Measurements from ENCODE around the gene MRPL55. TPM values are rescaled to one million over a fixed set of nuclear protein-coding genes. Genes with fewer than 3 reads are reported as not detected.

Gene MRPL55
- total RNA-seq, 1 donor from 2014 or later: 55.2 TPM

DNA sequence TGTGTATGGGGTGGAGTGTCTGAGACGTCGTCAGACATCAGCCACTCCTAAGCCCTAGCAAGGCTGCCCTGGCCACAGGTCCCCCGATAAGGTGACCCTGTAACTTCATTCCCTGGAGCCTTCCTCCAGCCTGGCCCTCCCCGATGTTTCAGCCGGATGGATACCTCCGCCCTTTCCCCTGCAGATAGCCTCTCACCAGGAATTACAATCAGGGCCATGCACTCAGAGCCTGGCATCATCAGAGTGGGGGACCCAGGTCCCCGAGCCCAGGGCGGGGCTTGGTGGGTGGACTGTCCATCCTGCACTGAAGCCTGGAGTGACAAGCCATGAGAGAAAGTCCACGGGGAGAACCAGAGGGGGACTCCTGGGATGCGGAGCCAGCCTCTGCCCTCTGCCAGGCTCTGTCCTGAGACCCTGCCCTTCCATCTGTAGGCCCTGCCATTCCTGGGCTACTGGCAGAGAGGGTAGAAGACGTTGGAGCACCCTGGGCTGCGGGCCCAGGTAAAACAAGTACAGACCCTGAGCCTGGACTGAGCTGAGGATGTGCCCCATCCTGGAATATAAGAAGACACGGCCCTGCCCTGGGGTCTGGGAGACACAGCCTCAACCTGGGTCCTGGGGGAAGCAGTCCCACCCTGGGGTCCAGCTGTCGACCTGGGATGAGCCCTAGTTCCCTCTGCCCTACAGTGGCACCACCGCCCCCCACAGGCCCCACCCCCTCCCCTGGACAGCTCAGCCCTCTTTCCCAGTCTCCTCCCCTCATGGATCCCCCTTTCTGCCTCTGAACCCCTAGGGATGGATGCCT, 43.4 kb downstream of the MRPL55 start:
- Mint-ChIP-seq H3K4me1 (peaks cover 4% of the 10 kb centered on the region), H3K27me3 (peaks cover 16% of the 10 kb centered on the region), H3K36me3 (ENCODE audit: low read depth) (no peaks in the 10 kb centered on the region), H3K9me3 (no peaks in the 10 kb centered on the region), H3K27ac (no peak overlapping the region), H3K4me3 (no peak overlapping the region)
- DNase-seq: no peak
- intact Hi-C loops (cut with micrococcal nuclease): no loop called here

DNA sequence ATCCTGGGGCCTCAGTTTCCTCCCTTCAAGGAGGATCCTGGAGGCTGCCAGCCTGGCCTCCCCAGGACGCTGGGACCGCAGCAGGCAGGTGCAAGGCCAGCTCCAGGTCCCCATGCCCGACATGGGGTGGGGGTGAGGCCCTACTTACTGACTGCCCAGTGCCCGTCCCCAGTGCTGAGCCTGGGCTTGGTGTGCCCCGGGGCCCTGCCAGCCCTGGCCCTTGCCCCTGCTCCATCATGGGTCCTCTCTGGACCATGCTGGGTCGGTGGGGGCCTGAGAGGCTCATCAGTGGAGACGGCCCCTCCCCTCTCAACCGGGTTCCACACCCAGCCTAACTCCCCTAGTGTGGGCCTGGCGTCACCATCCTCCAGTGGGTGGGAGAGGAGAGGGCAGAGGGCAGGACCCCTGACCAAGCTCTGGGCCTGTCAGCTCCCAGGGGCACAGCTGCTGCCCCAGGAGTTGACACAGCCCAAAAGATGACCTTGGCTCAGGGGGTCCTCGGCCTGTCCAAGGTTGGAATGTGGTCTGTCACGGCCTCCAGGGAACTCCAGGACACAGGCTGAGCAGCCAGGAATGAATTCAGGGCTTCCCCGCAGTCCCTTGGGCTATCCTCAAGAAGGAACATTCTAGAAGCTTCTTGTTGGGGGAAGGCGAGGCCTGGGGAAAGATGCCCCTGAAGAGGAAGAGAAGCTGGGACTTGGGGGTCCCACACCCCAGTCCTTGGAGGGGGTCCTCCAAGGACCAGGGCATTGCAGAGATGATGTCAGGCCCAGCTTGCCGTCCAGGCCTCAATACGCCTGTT, 44.2 kb downstream of the MRPL55 start:
- H3K36me3 Mint-ChIP-seq (ENCODE audit: low read depth): no peaks in the 10 kb centered on the region
- no peak overlapping the region for H3K4me3 Mint-ChIP-seq
- intact Hi-C loops (cut with micrococcal nuclease): no loop called here
- H3K27ac Mint-ChIP-seq: no peak overlapping the region
- no peaks in the 10 kb centered on the region for H3K9me3 Mint-ChIP-seq
- H3K4me1 Mint-ChIP-seq: peaks cover 5% of the 10 kb centered on the region
- no peak for DNase-seq
- peaks cover 19% of the 10 kb centered on the region for H3K27me3 Mint-ChIP-seq

DNA sequence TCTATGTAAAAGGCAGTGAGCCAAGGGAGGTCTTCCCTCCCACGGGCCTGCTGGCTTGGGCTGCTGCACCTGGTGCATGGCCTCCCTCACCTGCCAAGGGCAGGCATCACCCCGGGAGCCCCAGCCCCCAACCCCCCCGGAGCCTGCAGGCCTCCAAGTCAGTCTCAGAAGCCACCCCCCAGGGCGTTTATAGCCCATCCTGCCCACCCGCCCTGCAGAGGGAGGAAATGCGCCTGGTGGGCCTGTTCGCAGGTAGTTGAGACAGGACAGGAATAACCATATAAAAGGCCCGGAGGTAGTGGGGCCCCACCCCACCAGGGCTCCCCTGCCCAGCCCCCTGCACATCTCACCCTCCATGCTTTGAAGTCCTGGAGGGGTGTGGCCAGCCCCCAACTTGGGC, 44.8 kb downstream of the MRPL55 start:
- H3K4me1 Mint-ChIP-seq: peaks cover 5% of the 10 kb centered on the region
- intact Hi-C loops (cut with micrococcal nuclease): no loop called here
- H3K27ac Mint-ChIP-seq: no peak overlapping the region
- peaks cover 19% of the 10 kb centered on the region for H3K27me3 Mint-ChIP-seq
- DNase-seq: no peak
- H3K4me3 Mint-ChIP-seq: no peak overlapping the region
- no peaks in the 10 kb centered on the region for H3K9me3 Mint-ChIP-seq
- H3K36me3 Mint-ChIP-seq (ENCODE audit: low read depth): no peaks in the 10 kb centered on the region

DNA sequence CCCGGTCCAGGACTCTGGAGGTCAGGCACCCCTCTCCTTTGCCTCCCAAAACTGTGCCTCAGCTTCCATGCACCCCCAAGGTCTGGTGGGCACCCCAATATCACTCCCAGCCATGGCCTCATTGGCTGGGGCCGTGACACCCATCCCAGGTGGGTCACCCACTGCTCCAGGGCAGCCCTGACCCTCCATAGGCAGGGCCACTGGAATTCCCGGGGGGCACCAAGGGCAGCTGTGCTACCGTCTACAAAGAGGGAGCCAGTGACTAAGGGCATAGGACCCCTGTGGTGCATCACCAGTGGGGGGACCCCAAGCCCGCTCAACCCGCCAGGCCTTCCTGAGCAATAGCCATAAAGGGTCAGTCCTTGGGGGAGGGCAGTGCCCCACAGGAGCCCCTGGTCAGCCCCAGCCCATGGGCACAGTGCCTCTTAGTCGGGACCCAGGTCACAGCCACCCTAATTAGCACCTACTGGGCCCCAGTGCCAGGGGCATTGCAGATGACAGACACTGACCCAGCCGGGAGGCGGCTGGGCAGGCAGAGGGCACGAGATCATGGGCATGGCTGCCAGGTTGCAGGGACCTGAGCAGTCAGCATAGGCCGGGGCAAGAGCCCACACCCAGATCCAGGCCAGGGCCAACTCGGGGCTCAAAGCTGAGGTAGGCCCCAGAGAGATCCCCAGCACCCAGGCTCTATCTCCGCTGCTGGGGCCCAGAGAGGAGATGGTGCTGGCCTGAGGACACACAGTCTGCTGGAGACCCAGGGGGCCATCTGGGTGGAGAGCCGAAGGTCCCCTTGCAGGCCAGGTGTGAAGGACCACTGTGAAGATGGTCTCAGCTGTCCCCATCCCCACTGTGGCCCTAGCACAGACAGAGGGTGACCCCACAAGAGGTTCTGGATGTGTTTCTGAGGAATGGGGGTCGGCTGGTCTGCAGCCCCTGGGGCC, 45.6 kb downstream of the MRPL55 start:
- DNase-seq: no peak
- intact Hi-C loops (cut with micrococcal nuclease): no loop called here
- H3K4me3 Mint-ChIP-seq: no peak overlapping the region
- no peaks in the 10 kb centered on the region for H3K9me3 Mint-ChIP-seq
- H3K27ac Mint-ChIP-seq: no peak overlapping the region
- no peaks in the 10 kb centered on the region for H3K36me3 Mint-ChIP-seq (ENCODE audit: low read depth)
- H3K4me1 Mint-ChIP-seq: peaks cover 5% of the 10 kb centered on the region
- H3K27me3 Mint-ChIP-seq: peaks cover 21% of the 10 kb centered on the region

DNA sequence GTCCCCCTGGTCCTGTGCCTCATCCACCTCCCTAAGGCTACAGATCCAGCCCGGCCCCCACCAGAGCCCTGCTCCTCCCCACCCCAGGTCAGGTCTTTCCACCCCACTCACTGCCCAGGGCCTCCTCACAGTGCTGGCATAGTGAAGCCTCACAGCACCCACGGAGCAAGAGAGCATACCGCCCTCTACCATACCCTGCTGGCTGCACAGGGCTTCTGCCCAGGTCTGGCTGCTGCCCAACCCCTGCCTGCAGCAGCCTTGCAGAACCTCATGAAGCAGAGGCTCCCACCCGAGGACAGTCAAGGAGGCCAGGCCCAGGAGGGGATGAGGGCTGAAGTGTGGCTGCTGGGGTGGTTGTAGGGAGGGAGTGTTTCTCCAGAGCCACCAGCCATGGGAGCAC, 46.3 kb downstream of the MRPL55 start:
- DNase-seq: no peak
- Mint-ChIP-seq H3K4me1 (peaks cover 5% of the 10 kb centered on the region), H3K27ac (no peak overlapping the region), H3K4me3 (no peak overlapping the region), H3K36me3 (ENCODE audit: low read depth) (no peaks in the 10 kb centered on the region), H3K9me3 (no peaks in the 10 kb centered on the region), H3K27me3 (peaks cover 26% of the 10 kb centered on the region)
- intact Hi-C loops (cut with micrococcal nuclease): no loop called here

DNA sequence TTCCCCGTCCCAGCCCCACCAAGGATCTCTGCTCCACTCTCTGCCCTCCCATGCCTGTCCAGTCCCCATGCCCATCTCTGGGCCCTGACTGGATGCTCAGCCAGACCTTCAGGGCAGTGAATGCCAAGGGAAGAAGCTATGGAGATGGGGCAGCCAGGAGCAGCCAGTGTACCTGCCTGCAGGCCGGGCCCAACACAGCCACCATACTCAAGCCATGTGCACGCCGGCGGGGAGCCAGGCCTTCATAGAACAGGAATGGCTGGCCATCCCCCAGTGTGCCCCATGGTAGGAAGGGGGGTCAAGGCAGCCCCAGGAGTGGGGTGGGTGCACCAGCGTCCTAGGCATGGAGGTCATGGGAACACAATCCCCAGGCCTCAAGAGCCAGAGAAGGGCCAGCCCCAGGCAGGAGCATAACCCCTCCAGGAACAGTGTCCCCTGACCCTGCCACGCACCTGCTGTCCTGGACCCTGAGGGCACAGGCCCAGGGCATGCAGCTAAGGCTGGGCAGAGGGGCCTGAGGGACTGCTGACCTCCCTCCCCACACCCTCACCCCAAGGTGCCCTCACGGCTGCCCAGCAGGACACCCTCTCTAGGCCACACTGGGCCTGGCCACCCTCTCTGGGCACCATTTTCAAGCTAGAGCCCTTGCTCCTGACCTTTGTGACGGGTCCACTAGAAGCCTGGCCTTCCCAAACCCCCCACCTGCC, 46.9 kb downstream of the MRPL55 start:
- Mint-ChIP-seq H3K9me3 (no peaks in the 10 kb centered on the region), H3K4me3 (no peak overlapping the region), H3K27me3 (peaks cover 26% of the 10 kb centered on the region), H3K27ac (no peak overlapping the region), H3K4me1 (peaks cover 5% of the 10 kb centered on the region), H3K36me3 (ENCODE audit: low read depth) (no peaks in the 10 kb centered on the region)
- DNase-seq: no peak
- intact Hi-C loops (cut with micrococcal nuclease): no loop called here

- intact Hi-C loops (cut with micrococcal nuclease): no loop called here
- no peaks in the 10 kb centered on the region for H3K36me3 Mint-ChIP-seq (ENCODE audit: low read depth)
- H3K4me1 Mint-ChIP-seq: peaks cover 5% of the 10 kb centered on the region
- no peak overlapping the region for H3K27ac Mint-ChIP-seq
- H3K4me3 Mint-ChIP-seq: peak overlapping the region; percentile 55
- no peak for DNase-seq
- peaks cover 29% of the 10 kb centered on the region for H3K27me3 Mint-ChIP-seq
- H3K9me3 Mint-ChIP-seq: no peaks in the 10 kb centered on the region
These were observed 47.6 kb downstream of the MRPL55 start for GRCh38 chr1:228061411-228062084.

DNA sequence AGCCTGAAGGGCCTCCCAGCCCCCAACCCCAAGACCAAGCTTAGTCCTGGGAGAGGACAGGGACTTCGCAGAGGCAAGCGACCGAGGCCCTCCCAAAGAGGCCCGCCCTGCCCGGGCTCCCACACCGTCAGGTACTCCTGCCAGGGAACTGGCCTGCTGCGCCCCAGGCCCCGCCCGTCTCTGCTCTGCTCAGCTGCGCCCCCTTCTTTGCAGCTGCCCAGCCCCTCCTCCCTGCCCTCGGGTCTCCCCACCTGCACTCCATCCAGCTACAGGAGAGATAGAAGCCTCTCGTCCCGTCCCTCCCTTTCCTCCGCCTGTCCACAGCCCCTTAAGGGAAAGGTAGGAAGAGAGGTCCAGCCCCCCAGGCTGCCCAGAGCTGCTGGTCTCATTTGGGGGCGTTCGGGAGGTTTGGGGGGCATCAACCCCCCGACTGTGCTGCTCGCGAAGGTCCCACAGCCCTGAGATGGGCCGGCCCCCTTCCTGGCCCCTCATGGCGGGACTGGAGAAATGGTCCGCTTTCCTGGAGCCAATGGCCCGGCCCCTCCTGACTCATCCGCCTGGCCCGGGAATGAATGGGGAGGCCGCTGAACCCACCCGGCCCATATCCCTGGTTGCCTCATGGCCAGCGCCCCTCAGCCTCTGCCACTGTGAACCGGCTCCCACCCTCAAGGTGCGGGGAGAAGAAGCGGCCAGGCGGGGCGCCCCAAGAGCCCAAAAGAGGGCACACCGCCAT, 48.5 kb downstream of the MRPL55 start:
- H3K27ac Mint-ChIP-seq: no peak overlapping the region
- no peaks in the 10 kb centered on the region for H3K9me3 Mint-ChIP-seq
- peak overlapping the region; percentile 80 for H3K4me3 Mint-ChIP-seq
- intact Hi-C loops (cut with micrococcal nuclease): no loop called here
- H3K4me1 Mint-ChIP-seq: peaks cover 5% of the 10 kb centered on the region
- DNase-seq: no peak
- H3K27me3 Mint-ChIP-seq: peaks cover 37% of the 10 kb centered on the region
- no peaks in the 10 kb centered on the region for H3K36me3 Mint-ChIP-seq (ENCODE audit: low read depth)

DNA sequence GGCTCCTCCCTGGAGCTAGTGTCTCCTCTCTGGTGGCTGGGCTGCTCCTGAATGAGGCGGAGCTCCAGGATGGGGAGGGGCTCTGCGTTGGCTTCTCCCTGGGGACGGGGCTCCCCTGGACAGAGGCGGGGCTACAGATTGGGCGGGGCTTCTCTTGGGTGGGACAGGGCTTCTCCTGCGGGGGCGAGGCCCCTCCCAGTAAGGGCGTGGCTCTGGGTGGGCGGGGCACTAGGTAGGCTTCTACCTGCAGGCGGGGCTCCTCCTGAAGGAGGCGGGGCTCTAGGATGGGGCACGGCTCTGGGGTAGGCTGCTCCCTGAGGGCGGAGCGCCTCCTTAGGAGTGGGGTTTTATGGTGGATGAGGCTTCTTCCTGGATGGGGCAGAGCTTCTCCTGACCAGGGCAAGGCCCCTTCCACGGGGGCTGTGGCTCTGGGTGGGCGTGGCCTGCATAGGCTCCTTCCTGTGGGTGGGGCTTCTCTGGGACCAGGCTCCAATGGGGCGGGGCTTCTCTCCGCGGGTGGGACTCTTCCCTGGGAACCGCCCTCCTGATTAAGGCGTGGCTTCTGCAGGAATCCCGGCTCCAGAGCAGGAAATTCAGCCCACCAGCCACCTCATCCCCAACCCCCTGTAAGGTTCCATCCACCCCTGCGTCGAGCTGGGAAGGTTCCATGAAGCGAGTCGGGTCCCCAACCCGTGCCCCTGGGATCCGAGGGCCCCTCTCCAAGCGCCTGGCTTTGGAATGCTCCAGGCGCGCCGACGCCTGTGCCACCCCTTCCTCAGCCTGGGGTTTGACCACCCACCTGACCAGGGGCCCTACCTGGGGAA, 49.3 kb downstream of the MRPL55 start:
- peaks cover 40% of the 10 kb centered on the region for H3K27me3 Mint-ChIP-seq

GRCh38 chr1:228058949-228059633, 50.0 kb downstream of the MRPL55 start:
- Mint-ChIP-seq H3K27me3 (peaks cover 42% of the 10 kb centered on the region), H3K4me3 (peak overlapping the region; percentile 80), H3K36me3 (ENCODE audit: low read depth) (no peaks in the 10 kb centered on the region), H3K27ac (no peak overlapping the region), H3K9me3 (no peaks in the 10 kb centered on the region), H3K4me1 (peaks cover 5% of the 10 kb centered on the region)
- peak; percentile 84 for DNase-seq
- intact Hi-C loops (cut with micrococcal nuclease): loop anchor here (1.0 kb wide), 1 partner anchor 107 kb away; no protein-coding TSS in a partner anchor

More for the DNA sequence above, 49.3 kb downstream of the MRPL55 start:
- H3K27ac Mint-ChIP-seq: no peak overlapping the region
- H3K4me1 Mint-ChIP-seq: peaks cover 5% of the 10 kb centered on the region
- no peaks in the 10 kb centered on the region for H3K9me3 Mint-ChIP-seq
- intact Hi-C loops (cut with micrococcal nuclease): loop anchor here (1.0 kb wide), 1 partner anchor 106 kb away; no protein-coding TSS in a partner anchor
- H3K4me3 Mint-ChIP-seq: peak overlapping the region; percentile 80
- no peaks in the 10 kb centered on the region for H3K36me3 Mint-ChIP-seq (ENCODE audit: low read depth)
- peak; percentile 90 for DNase-seq
